GM12892 (cell line): ENCODE measurements around the gene DEFB125.

Experiments used
- POLR2A ChIP-seq: IDR thresholded peaks from 2 replicates; pipeline ENCODE4 v1.6.1; 2011; ENCODE audit warnings: low read depth, low read length, control low read depth
- POLR2AphosphoS5 ChIP-seq: IDR thresholded peaks from 2 replicates; pipeline ENCODE4 v1.6.1; 2011; ENCODE audit warnings: low read depth, low read length, control low read depth
- TAF1 ChIP-seq: IDR thresholded peaks from 2 replicates; pipeline ENCODE4 v1.6.1; 2011; ENCODE audit warnings: low read depth, mild to moderate bottlenecking, control low read depth, low read length, borderline replicate concordance

GRCh38 chr20:95215-95614 is 7.7 kb downstream of the DEFB125 start:
- TF ChIP-seq POLR2A (no peak), POLR2AphosphoS5 (no peak), TAF1 (no peak)
